ENCODE measurements around the gene ARL5C. TPM values are rescaled to one million over a fixed set of nuclear protein-coding genes. Genes with fewer than 3 reads are reported as not detected.

The ARL5C gene
- total RNA-seq, 1 experiment from 2014 or later = not detected

GRCh38 chr17:39161962-39162361 lies 4.0 kb downstream of the ARL5C start:
- H3K23me2 ChIP-seq (ENCODE audit: insufficient read length, low read depth, low read length, poor library complexity, severe bottlenecking) = peaks cover 9% of the 10 kb centered on the region
- no CpG with 5 or more reads among the region's 2 CpGs for WGBS (ENCODE audit: extremely low coverage, insufficient read length, low lambda C conversion rate)
- no peak overlapping the region for H2BK15ac ChIP-seq (ENCODE audit: low read depth, low read length)
- no peak for TF ChIP-seq CTCF (conservative IDR thresholded peaks at IDR 0.05)
- no peak overlapping the region for H3K4ac ChIP-seq (ENCODE audit: low read depth, low read length)
- H3K27me3 Mint-ChIP-seq (ENCODE audit: low read depth) = peaks cover 25% of the 10 kb centered on the region
- H3T11ph ChIP-seq (ENCODE audit: low read length) = no peak overlapping the region
- H4K8ac ChIP-seq (replicated peaks; ENCODE audit: insufficient read length, low read depth, low read length) = no peak overlapping the region
- H2AK5ac ChIP-seq (ENCODE audit: insufficient read length, low read length) = no peak overlapping the region
- no peak overlapping the region for H4K91ac ChIP-seq (ENCODE audit: insufficient read length, low read depth, low read length)
- H3K36me3 Mint-ChIP-seq (ENCODE audit: insufficient read depth in 1 of 3, low read depth in 3 of 3) = no peaks in the 10 kb centered on the region
- H2BK120ac ChIP-seq (ENCODE audit: low read depth, low read length, poor library complexity, severe bottlenecking) = no peak overlapping the region
- no peak overlapping the region for H2BK20ac ChIP-seq (ENCODE audit: low read depth, low read length, poor library complexity, severe bottlenecking)
- H3K9ac ChIP-seq (ENCODE audit: extremely low read depth, insufficient read length, low read length) = no peak overlapping the region
- no peak overlapping the region for H2BK12ac ChIP-seq (ENCODE audit: insufficient read length, low read depth, low read length)
- H3K4me1 Mint-ChIP-seq = peaks cover 20 to 22% of the 10 kb centered on the region in 2 experiments
- no peak for DNase-seq
- H4K5ac ChIP-seq (ENCODE audit: insufficient read length, low read depth, low read length) = no peak overlapping the region
- no peak overlapping the region for H3K14ac ChIP-seq (ENCODE audit: insufficient read depth, low read length)
- no peaks in the 10 kb centered on the region; a peak in 2 of 5 replicates for H3K9me3 Mint-ChIP-seq
- H3K23ac ChIP-seq (ENCODE audit: insufficient read length, low read depth, low read length) = no peak overlapping the region
- H2BK5ac ChIP-seq (ENCODE audit: insufficient read length, low read length) = no peak overlapping the region
- no peak overlapping the region for H3K27ac Mint-ChIP-seq
- no peak overlapping the region for H3K18ac ChIP-seq (ENCODE audit: insufficient read length, low read depth, low read length)
- H2AFZ ChIP-seq (ENCODE audit: low read length) = no peak overlapping the region
- H3K56ac ChIP-seq (ENCODE audit: insufficient read length, low read depth, low read length) = no peak overlapping the region
- no peaks in the 10 kb centered on the region for H3K9me3 ChIP-seq (ENCODE audit: control insufficient read depth, low read depth, low read length)
- no peaks in the 10 kb centered on the region for H4K20me1 ChIP-seq (ENCODE audit: control insufficient read depth, insufficient read depth, insufficient read length)
- no peak overlapping the region for H3K4me3 Mint-ChIP-seq
- H3K79me1 ChIP-seq (ENCODE audit: insufficient read depth, low read depth, low read length, poor library complexity, severe bottlenecking) = no peaks in the 10 kb centered on the region
- no peak overlapping the region for H3K27ac ChIP-seq (ENCODE audit: insufficient read length, low read depth, low read length)
- H3K4me1 ChIP-seq (ENCODE audit: insufficient read depth, low read length) = no peaks in the 10 kb centered on the region
- H3K79me2 ChIP-seq (ENCODE audit: insufficient read depth, low read length) = no peaks in the 10 kb centered on the region
- H3K4me2 ChIP-seq (ENCODE audit: insufficient read depth, insufficient read length, low read length) = no peak overlapping the region
- peaks cover 9% of the 10 kb centered on the region; the same call in 1 of the 2 replicates for H3K27me3 ChIP-seq (ENCODE audit: insufficient read depth, low read length)
